GM18526 (cell line): Measurements from ENCODE around the gene PPP2R3C.
A peak's percentile ranks its signal among the peaks of the same experiment; 100 is the strongest.

ENCODE experiments used
- POLR2A ChIP-seq: IDR thresholded peaks from 3 replicates; pipeline ENCODE4 v1.6.1; 2011; ENCODE audit not compliant: insufficient read length; ENCODE audit errors: extremely low read depth

PPP2R3C gene

DNA sequence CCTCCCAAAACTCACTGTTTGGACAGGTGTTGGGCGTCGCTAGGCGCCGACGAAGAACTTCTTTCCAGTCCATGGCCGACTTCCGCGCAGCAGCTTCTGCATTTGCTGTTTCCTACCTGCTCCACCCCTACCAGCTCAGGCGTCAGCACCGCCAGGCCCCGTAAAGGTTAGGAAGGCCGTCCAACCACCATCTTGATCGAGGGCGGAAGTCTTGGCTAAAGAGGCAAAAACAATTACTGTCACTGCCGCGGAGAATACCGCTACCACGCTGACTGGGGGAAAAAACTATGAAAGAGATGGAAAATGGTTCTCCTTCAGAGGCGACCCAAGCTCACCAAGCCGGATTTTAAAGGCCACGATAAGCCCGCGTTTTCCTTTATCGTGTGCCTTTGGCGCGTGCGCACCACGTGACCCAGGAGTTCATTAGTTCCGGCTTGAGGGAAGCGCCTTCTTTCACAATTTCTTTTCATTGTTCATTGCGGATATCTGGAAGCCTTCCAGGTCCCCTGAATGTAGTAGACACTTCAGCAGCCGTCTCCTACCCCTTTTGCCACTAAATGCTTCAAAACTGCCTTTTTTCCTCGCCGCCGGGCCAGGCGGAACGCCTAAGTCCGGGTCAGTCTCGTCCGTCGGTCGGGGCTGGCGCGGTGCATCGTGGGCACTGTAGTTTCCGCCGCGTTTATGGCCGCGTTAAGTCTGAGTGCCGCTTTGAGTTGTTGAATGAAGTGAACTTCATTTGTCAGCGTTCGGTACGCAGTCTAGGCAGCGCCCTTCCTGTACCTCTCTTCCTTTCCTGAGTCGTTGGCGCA is at the start of gene PPP2R3C, which contains the start of gene PRORP:
PPP2R3C (minus strand) TSS at position 104 of the 809 bp plus-strand sequence; CDS start at position 73, 31 bp downstream.
PRORP (plus strand) TSS at position 666 of the 809 bp plus-strand sequence. CDS start 694 bp downstream, outside the sequence.
- TF ChIP-seq POLR2A: peak; percentile 75

DNA sequence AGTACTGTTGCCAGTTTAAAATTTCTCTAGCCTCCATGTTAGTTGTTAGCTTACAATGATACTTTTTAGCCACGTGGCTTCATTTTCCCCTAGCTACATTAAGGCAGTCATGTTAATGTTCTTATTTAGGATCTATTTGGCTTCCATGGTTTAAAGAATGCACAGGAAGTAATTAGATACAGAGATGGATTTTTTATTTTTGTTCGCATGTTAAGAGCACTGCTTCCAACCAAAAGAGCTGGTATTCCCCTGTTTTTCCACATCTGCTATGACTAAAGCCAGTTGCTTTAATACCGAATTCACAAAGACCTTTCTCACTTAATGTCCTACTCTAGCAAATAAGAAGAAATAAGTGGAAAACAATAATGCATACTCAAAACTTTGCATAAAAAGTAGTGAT is 45.7 kb upstream of the PPP2R3C start:
- TF ChIP-seq POLR2A: no peak

DNA sequence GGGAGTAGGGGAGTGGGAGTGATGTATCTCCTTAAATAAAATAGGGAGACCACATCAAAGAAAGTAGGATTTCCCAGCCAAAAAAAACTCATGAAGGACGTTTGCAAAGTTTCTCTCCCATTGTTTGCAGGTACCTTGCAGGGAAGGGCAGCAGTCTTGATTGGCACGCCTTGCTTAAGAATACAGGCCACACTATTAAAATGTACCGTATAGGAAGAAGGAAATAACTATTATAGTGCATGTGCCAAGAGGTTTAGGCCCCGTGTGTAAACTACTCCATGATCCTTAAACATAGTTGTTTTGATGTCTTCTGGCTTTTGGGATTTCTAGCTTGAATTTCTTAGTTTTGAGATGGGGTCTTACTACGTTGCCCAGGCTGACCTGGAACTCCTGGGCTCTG is 43.1 kb upstream of the PPP2R3C start:
- TF ChIP-seq POLR2A: no peak

DNA sequence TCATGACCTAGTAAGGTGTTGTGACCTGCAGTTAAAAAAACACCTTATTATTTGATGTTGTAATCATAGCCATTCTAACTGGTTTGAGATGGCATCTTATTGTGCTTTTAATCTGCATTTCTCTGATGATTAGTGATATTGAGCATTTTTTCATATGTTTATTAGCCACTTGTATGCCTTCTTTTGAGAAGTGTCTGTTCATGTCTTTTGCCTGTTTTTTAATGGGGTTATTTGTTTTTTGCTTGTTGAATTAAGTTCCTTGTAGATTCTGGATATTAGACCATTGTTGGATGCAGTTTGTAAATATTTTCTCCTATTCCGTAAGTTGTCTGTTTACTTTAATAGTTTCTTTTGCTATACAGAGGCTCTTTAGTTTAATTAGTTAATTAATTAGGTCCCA is 41.6 kb upstream of the PPP2R3C start:
- no peak for TF ChIP-seq POLR2A

DNA sequence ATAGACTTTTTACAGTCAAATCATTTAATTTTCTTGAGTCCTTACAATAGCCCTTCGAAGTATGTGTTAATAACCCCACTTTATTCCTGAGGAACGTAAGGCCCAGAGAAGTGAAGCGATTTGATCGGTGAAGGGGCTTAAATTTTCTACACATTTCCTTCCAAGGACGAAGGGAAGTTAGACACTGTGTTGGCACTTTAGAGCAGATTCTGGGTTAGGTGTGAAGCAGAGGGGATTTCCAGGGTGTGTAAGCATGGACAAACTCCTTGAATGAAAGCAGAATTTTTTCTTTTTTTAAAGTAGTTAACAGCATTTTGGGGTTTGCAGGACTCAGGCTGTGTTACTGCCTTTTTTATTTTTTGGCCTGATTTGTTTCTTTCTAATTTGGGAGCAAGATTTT is 39.4 kb upstream of the PPP2R3C start:
- TF ChIP-seq POLR2A: no peak

DNA sequence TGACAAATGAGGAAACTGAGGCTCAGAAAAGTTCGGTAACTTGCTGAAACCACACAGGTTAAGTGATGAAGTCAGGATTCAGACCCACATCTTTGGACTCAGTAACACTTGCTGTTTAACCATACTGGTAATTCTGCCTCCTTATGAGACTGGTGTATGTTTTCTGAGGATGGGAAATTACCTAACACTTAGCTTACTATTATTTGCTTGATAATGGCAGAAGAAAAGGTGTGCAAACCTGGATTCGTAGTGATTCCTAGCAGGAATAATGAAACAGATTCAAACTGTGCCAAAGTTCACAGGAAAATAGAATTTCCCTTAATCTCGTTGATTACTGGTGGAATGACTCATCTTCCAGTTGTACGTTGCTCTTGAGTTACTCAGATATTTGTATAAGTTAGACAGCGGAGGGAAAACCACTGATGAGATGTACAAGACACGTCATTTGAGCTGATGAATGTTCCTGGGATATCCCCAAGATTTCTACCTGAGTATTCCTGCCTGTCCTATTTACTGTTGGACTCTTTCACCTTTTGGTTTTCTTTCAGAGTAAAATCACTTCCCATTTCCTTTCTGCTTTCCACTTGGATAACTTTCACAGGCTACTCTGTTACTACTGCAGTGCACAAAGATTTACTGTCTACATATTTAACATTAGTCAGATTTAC is 38.1 kb upstream of the PPP2R3C start:
- no peak for TF ChIP-seq POLR2A

DNA sequence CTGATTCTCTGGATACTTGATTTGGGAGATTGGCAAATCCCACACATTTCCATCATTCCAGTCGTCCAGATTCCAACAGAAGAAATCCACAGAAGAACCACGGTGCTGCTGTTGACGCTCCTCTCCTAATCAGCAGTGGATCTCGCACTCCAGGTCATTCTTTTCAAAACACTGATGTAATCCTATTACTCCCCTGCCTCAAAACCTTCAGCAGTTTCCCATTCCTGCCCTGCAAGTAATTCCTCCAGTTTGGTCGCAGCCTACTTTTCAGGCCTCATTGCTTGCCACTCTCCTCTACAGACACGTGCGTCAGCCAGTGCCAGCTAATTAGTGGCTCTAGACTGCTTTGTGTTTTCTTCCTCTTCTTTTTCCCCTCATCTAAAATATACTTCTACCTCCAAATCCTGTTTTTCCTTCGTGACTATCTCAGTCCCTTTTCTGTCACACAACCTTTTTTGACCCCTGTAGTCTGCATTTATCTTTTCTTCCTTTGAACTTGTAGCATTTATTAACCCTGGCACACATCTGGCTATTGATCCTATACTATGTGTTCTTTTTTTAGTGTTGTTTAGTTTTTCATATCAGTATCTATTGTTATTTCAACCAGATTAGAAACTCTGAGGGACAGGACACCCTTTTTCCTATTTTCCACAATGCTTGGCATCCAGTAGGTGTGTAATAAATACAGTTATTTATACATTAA is 37.3 kb upstream of the PPP2R3C start:
- no peak for TF ChIP-seq POLR2A

DNA sequence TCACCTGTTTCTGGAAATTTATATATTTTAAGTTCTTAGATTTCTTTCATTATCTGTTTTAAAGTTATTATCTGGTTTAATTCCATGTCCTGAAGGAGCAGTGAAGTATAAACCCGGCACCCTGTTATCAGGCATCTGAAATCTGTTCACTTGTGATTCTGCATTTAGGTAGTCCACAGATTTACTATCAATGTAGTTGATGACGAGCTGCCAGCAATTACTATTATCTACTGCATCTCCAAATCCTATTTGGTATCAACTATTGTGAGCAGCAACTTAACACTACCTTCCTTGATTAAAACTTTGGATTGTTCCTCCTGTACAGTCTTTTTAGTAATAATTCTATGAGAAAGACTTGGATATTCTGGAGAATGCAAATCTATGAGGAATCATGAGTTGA is 36.7 kb upstream of the PPP2R3C start:
- no peak for TF ChIP-seq POLR2A

DNA sequence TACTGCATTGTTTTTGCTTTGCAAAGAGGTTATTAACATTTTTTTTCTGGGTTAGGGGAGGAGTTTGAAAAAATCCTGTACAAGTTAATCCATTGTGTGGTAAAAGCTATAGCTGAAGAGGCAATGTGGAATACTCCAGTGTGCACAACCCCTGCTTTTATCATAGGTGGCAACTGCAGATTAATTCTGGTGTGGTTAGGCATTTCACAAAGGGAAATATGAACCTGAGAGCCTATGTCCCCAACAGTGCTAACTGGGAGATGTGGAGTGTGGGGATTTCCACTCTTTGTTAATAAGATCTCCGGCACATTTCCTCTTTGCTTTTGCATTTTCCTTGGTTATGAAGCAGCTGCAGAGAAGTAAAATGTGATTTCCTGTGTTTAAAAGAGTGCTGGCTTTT is 34.2 kb upstream of the PPP2R3C start:
- TF ChIP-seq POLR2A: no peak

DNA sequence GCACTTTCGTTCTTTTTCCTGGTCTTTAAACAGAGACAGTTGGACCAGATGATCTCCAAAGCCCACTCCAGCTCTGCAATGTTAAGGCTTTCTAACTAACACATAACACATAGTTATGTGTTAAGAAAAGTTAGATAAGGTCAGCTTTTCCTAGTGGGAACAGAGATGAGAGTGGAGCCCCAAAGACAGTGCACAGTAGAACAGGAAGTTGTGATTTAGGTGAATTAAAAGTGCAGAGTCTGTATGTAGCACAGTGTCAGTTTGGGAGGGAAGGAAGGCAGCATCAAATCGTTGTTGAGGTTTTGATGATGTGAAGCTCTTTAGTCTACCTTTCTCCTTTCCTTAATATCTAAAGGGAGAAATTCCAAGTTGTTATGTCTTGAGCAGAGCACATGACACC is 32.2 kb upstream of the PPP2R3C start:
- no peak for TF ChIP-seq POLR2A

DNA sequence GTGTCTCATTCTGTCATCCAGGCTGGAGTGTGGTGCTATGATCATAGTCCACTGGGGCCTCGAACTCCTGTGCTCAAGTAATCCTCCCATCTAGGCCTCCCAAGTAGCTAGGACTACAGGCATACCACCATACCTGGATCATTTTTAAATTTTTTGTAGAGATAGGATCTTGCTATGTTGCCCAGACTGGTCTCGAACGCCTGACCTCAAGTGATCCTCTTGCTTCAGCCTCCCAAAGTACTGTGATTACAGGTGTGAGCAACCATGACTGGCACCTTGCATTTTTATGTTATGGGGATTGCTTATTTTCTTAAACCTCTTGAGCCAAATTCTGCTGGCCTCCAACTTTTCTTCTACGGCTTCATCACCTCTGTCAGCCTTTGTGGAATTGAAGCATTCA is 27.4 kb upstream of the PPP2R3C start:
- TF ChIP-seq POLR2A: no peak

DNA sequence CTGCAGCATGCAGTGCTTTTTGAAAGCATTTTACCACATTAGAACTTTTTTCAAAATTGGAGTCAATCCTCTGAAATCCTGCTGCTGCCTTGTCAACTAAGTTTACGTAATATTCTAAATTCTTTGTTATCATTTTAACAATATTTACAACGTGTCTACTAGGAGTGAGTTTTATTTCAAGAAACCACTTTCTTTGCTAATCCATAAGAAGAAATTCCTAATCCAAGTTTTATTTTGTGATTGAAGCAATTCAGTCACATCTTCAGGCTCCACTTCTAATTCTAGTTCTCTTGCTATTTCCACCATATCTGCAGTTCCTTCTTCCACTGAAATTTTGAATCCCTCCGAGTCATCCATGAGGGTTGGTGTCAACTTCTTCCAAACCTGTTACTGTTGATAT is 25.9 kb upstream of the PPP2R3C start:
- no peak for TF ChIP-seq POLR2A

DNA sequence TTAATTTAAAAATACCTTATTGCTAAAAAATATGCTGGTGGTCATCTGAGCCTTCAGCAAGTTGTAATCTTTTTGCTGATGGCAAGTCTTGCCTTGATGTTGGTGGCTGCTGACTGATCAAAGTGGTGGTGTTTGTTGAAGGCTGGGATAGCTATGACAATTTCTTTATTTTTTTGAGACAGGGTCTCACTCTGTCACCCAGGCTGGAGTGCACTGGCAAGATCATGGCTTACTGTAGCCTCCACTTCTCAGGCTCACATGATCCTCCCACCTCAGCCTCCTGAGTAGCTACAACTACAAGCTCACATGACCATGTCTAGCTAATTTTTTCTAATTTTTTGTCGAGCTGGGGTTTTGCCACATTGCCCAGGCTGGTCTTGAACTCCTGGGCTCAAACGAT is 25.4 kb upstream of the PPP2R3C start:
- TF ChIP-seq POLR2A: no peak

DNA sequence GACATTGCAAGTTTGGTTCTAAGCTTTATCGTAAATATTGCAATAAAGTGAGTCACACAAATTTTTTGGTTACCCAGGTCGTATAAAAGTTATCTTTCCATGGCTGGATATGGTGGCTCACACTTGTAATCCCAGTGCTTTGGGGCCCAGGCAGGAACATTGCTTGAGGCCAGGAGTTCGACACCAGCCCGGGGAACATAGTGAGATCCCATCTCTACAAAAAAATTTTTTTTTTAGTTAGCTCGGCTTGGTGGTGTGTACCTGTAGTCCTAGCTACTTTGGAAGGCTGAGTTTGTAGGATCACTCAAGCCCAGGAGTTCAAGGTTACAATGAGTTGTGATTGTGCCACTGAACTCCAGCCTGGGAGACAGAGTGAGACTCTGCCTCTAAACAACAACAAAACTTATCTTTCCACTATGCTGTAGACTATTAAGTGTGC is 24.9 kb upstream of the PPP2R3C start:
- no peak for TF ChIP-seq POLR2A

DNA sequence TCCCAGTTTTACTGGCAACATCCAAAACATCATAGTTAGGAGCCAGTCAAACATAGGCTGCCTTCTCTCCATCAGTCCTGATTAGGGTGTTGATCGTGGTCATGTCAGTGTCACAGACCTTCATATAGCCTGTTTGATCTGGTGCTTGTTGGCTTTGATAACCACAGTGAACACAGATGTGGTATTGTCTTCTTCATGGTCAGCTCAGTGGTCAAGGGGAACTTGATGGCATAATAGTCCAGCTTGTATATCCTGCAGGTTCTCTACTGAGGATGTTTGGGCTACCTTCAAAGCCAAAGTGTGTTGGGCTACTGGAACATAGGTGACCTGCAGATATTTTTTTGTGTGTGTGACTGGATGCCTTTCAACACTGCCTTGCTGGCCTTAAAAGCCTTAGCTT is 22.2 kb upstream of the PPP2R3C start:
- TF ChIP-seq POLR2A: no peak
